CD4-positive, CD25-positive, alpha-beta regulatory T cell (primary cell): ENCODE measurements around the gene SLC7A9. TPM values are rescaled to one million over a fixed set of nuclear protein-coding genes. Genes with fewer than 3 reads are reported as not detected.

Experiments used
- ATAC-seq, 2 donors: fragments of 150-1000 bp; cut with Tn5 transposase; one replicate each; pipeline ENCODE4 v1.10.0; 2021; ENCODE audit warnings: low read depth in 2 of 2, moderate number of reproducible peaks in 2 of 2, moderate library complexity in 1 of 2
- DNase-seq, 3 donors: peaks; one replicate each; pipeline versions ENCODE4 v3.0.0 to v3.0.0-alpha.2; 2012 to 2022; ENCODE audit warnings: mixed read lengths in 1 of 3
- H3K27ac ChIP-seq: one replicate; pipeline ENCODE4 v1.7.0; 2013; ENCODE audit warnings: mild to moderate bottlenecking, low read length; ENCODE audit not compliant: insufficient read depth, poor library complexity, severe bottlenecking
- H3K27me3 ChIP-seq: one replicate; pipeline ENCODE4 v1.7.0; 2013; ENCODE audit warnings: low read length; ENCODE audit not compliant: control insufficient read depth, insufficient read depth
- H3K36me3 ChIP-seq: one replicate; pipeline ENCODE4 v1.7.0; 2013; ENCODE audit warnings: mild to moderate bottlenecking, low read length, moderate library complexity; ENCODE audit not compliant: control insufficient read depth, insufficient read depth
- H3K4me1 ChIP-seq: 2 replicates; pipeline ENCODE4 v1.7.0; 2013; ENCODE audit warnings: mild to moderate bottlenecking, low read length; ENCODE audit not compliant: insufficient read depth, control insufficient read depth, poor library complexity, severe bottlenecking
- H3K4me3 ChIP-seq: one replicate; pipeline ENCODE4 v1.7.0; 2013; ENCODE audit warnings: low read depth, mild to moderate bottlenecking, low read length, moderate library complexity
- H3K9me3 ChIP-seq, 2 experiments: 1 replicate in 1 of 2; 2 replicates in 1 of 2; pipeline ENCODE4 v1.7.0; 2013; ENCODE audit warnings: low read length in 2 of 2, mild to moderate bottlenecking in 1 of 2, moderate library complexity in 1 of 2; ENCODE audit not compliant: control insufficient read depth in 2 of 2
- H3K27ac Mint-ChIP-seq, 3 donors: one replicate each; pipeline ENCODE4 v1.8.0; 2020 to 2022; ENCODE audit warnings: mild to moderate bottlenecking in 3 of 3, mixed read lengths in 3 of 3, moderate library complexity in 2 of 3
- H3K27me3 Mint-ChIP-seq: one replicate; pipeline ENCODE4 v1.8.0; 2022; ENCODE audit warnings: mild to moderate bottlenecking, mixed read lengths
- H3K36me3 Mint-ChIP-seq: one replicate; pipeline ENCODE4 v1.8.0; 2020; ENCODE audit warnings: mixed read lengths
- H3K4me1 Mint-ChIP-seq, 4 donors: one replicate each; pipeline ENCODE4 v1.8.0; 2020 to 2022; ENCODE audit warnings: mixed read lengths in 4 of 4, mild to moderate bottlenecking in 1 of 4
- H3K4me3 Mint-ChIP-seq, 4 donors: one replicate each; pipeline ENCODE4 v1.8.0; 2020 to 2022; ENCODE audit warnings: mild to moderate bottlenecking in 4 of 4, mixed read lengths in 4 of 4, moderate library complexity in 3 of 4
- H3K9me3 Mint-ChIP-seq, 7 donors: one replicate each; pipeline ENCODE4 v1.8.0; 2020 to 2022; ENCODE audit warnings: mixed read lengths in 7 of 7, mild to moderate bottlenecking in 3 of 7, moderate library complexity in 2 of 7
- polyA plus RNA-seq, 4 donors: library from polyadenylated mRNA; unstranded; fragments of 300-500 nt; fragmentation: Illumina TruSeq; gene quantifications; one replicate each; pipeline ENCODE4 v1.2.3, GENCODE V29; 2021
- total RNA-seq: library from RNA; stranded (reverse); gene quantifications from one replicate; pipeline ENCODE4 v1.2.3, GENCODE V29; 2022

The SLC7A9 gene
- total RNA-seq (0.32 TPM), polyA plus RNA-seq (not detected)

- peaks cover 0 to 2% (median 0%) of the 10 kb centered on the region in 7 donors for H3K9me3 Mint-ChIP-seq
- no peak within 1 kb of the TSS for H3K4me3 Mint-ChIP-seq
- peak within 1 kb of the TSS in 1 of 3 donors; percentile 52 for H3K27ac Mint-ChIP-seq
- no peak within 1 kb of the TSS for H3K27ac ChIP-seq
- H3K4me1 Mint-ChIP-seq, result peaks cover 0 to 2% (median 0%) of the 10 kb centered on the region in 4 donors
- H3K27me3 ChIP-seq, result no peaks in the 10 kb centered on the region
- H3K4me1 ChIP-seq, result no peaks in the 10 kb centered on the region
- no peaks in the 10 kb centered on the region for H3K36me3 ChIP-seq
- ATAC-seq (no peak), DNase-seq (no peak)
- no peaks in the 10 kb centered on the region for H3K9me3 ChIP-seq
- H3K4me3 ChIP-seq, result no peak within 1 kb of the TSS
- no peaks in the 10 kb centered on the region for H3K36me3 Mint-ChIP-seq
- H3K27me3 Mint-ChIP-seq, result peaks cover 4% of the 10 kb centered on the region
Observed at GRCh38 chr19:32869369-32869965, at the start of gene SLC7A9. SLC7A9 (minus strand) TSS chr19:32869767; CDS start chr19:32868534, 1,233 bp downstream.

DNA sequence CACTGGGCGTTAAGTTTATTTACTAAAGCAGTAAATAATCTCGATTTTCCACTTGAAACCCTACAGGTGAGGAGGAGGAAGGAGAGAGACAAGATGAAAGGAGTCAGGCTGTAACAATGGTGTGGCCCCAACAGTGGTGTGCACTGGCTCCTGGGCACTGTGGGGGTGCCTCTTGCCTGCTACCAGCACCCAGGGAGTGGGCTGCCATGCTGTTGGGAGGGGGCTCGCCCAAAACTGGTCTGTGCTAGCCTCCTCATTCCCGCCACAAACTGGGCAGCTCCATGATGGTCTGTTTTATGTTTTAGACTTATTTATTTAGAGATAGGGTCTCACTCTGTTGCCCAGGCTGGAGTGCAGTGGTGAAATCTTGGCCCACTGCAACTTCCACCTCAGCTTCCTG is 49.8 kb upstream of the SLC7A9 start:
- H3K27me3 ChIP-seq, result no peaks in the 10 kb centered on the region
- Mint-ChIP-seq H3K27ac (peak overlapping the region in 2 of 3 donors; percentile 44 to 59), H3K36me3 (peaks cover 13% of the 10 kb centered on the region), H3K27me3 (no peaks in the 10 kb centered on the region), H3K9me3 (no peaks in the 10 kb centered on the region), H3K4me3 (no peak overlapping the region), H3K4me1 (peaks cover 0 to 7% (median 6%) of the 10 kb centered on the region in 4 donors)
- H3K36me3 ChIP-seq, result peaks cover 5% of the 10 kb centered on the region
- no peak for DNase-seq
- no peaks in the 10 kb centered on the region for H3K9me3 ChIP-seq
- ATAC-seq, result no peak
- H3K27ac ChIP-seq, result no peak overlapping the region
- H3K4me3 ChIP-seq, result no peak overlapping the region
- no peaks in the 10 kb centered on the region for H3K4me1 ChIP-seq

DNA sequence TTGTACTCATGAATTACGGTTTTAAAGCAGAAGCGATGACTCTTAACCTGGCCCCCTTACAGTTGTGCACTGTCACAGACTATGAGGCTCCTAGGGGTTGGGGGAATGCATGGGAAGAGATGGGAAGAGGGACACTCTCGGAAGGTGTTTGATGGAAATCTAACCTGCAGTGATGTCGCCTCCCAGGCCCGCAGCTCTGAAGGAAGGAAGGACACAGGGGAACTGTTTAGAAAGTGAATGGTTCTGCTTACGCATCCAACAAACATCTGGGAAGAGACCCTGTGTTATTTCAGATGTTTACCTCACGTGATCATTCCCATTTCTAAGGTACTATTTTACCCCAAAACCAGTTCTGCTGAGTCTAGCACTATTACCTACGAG is 48.0 kb upstream of the SLC7A9 start:
- H3K27ac Mint-ChIP-seq, result peak overlapping the region in 2 of 3 donors; percentile 60 to 87

GRCh38 chr19:32916969-32917615 is 47.5 kb upstream of the SLC7A9 start:
- no peaks in the 10 kb centered on the region for H3K27me3 Mint-ChIP-seq
- ATAC-seq, result no peak
- H3K36me3 Mint-ChIP-seq, result peaks cover 15% of the 10 kb centered on the region

More for the DNA sequence above, 48.0 kb upstream of the SLC7A9 start:
- no peak for DNase-seq
- Mint-ChIP-seq H3K27me3 (no peaks in the 10 kb centered on the region), H3K36me3 (peaks cover 13% of the 10 kb centered on the region), H3K4me3 (no peak overlapping the region), H3K4me1 (peaks cover 0 to 7% (median 6%) of the 10 kb centered on the region in 4 donors), H3K9me3 (no peaks in the 10 kb centered on the region)
- Histone ChIP-seq H3K4me1 (no peaks in the 10 kb centered on the region), H3K27me3 (no peaks in the 10 kb centered on the region), H3K27ac (no peak overlapping the region), H3K36me3 (peaks cover 3% of the 10 kb centered on the region), H3K9me3 (no peaks in the 10 kb centered on the region), H3K4me3 (no peak overlapping the region)
- ATAC-seq, result no peak

DNA sequence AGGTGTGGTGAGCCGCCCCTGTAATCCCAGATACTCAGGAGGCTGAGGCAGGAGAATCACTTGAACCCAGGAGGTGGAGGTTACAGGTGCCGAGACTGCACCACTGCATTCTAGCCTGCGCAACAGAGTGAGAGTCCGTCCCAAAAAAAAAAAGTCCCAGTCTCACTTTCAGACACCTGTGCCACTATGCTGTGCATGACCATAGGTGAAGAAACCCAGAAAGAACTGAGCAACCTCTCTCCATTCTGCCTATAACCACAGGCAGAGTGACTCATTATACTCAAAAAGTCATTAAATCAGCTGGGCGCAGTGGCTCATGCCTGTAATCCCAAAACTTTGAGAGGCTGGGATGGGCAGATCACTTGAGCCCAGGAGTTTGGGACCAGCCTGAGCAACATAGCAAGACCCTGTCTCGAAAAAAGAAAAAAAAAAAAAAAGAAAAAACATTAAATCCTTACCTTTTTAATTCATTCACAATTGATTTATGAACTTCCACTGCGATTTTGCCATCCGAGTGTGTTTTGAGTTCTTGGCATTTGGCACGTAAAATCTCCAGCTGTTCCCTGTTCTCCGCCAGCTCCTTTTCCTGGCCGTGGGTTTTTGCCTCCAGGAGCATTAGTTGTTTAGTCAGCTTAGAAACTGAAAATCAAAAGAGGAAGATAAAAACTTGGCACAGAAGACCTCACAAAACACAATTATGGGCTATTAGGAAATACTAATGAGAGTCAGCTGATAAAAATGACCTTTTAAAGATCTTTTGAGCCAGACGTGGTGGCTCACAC is 45.5 kb upstream of the SLC7A9 start:
- no peak overlapping the region for H3K4me3 ChIP-seq
- H3K4me1 ChIP-seq, result no peaks in the 10 kb centered on the region
- Mint-ChIP-seq H3K9me3 (no peaks in the 10 kb centered on the region), H3K4me1 (peaks cover 0 to 11% (median 6%) of the 10 kb centered on the region in 4 donors), H3K27me3 (no peaks in the 10 kb centered on the region), H3K4me3 (no peak overlapping the region), H3K36me3 (peaks cover 15% of the 10 kb centered on the region), H3K27ac (peak overlapping the region in 1 of 3 donors; percentile 59)
- ATAC-seq (no peak), DNase-seq (no peak)
- no peaks in the 10 kb centered on the region for H3K9me3 ChIP-seq
- no peaks in the 10 kb centered on the region for H3K27me3 ChIP-seq
- peaks cover 3% of the 10 kb centered on the region for H3K36me3 ChIP-seq
- H3K27ac ChIP-seq, result no peak overlapping the region

More at GRCh38 chr19:32916969-32917615, 47.5 kb upstream of the SLC7A9 start:
- H3K4me1 ChIP-seq, result no peaks in the 10 kb centered on the region
- H3K36me3 ChIP-seq, result peaks cover 3% of the 10 kb centered on the region
- DNase-seq, result peak in 1 of 3 donors; percentile 6
- H3K9me3 ChIP-seq, result no peaks in the 10 kb centered on the region
- H3K4me3 ChIP-seq, result no peak overlapping the region
- H3K27ac ChIP-seq, result no peak overlapping the region
- Mint-ChIP-seq H3K9me3 (no peaks in the 10 kb centered on the region), H3K27ac (peak overlapping the region in 2 of 3 donors; percentile 60 to 87), H3K4me3 (no peak overlapping the region), H3K4me1 (peaks cover 0 to 7% (median 6%) of the 10 kb centered on the region in 4 donors)
- H3K27me3 ChIP-seq, result no peaks in the 10 kb centered on the region

- no peaks in the 10 kb centered on the region for H3K27me3 Mint-ChIP-seq
- DNase-seq (no peak), ATAC-seq (no peak)
- peaks cover 0 to 3% (median 0%) of the 10 kb centered on the region in 7 donors for H3K9me3 Mint-ChIP-seq
- Histone ChIP-seq H3K27ac (no peak overlapping the region), H3K4me1 (no peaks in the 10 kb centered on the region), H3K4me3 (no peak overlapping the region), H3K9me3 (no peaks in the 10 kb centered on the region), H3K36me3 (peaks cover 5% of the 10 kb centered on the region), H3K27me3 (no peaks in the 10 kb centered on the region)
- H3K4me3 Mint-ChIP-seq, result no peak overlapping the region
- peaks cover 0 to 4% (median 1%) of the 10 kb centered on the region in 4 donors for H3K4me1 Mint-ChIP-seq
- H3K27ac Mint-ChIP-seq, result no peak overlapping the region
- peaks cover 33% of the 10 kb centered on the region for H3K36me3 Mint-ChIP-seq
Observed at GRCh38 chr19:32911467-32911866, 41.9 kb upstream of the SLC7A9 start.

GRCh38 chr19:32910874-32911273 is 41.3 kb upstream of the SLC7A9 start:
- no peak overlapping the region for H3K27ac ChIP-seq
- ATAC-seq, result no peak
- H3K36me3 Mint-ChIP-seq, result peaks cover 39% of the 10 kb centered on the region

More at GRCh38 chr19:32910874-32911273, 41.3 kb upstream of the SLC7A9 start:
- H3K9me3 ChIP-seq, result peaks cover 0 to 2% of the 10 kb centered on the region in 2 experiments
- peaks cover 5% of the 10 kb centered on the region for H3K36me3 ChIP-seq
- Mint-ChIP-seq H3K9me3 (peaks cover 0 to 9% (median 0%) of the 10 kb centered on the region in 7 donors), H3K27me3 (no peaks in the 10 kb centered on the region), H3K27ac (no peak overlapping the region), H3K4me1 (peaks cover 0 to 8% (median 2%) of the 10 kb centered on the region in 4 donors), H3K4me3 (no peak overlapping the region)
- no peaks in the 10 kb centered on the region for H3K27me3 ChIP-seq
- H3K4me3 ChIP-seq, result no peak overlapping the region
- H3K4me1 ChIP-seq, result no peaks in the 10 kb centered on the region
- no peak for DNase-seq
